22Rv1 (cell line): ENCODE results near the gene AP5B1.

ENCODE experiments used
- CTCF ChIP-seq: fragments of 450-650 bp; IDR thresholded peaks from 2 replicates; pipeline ENCODE4 v1.5.1; 2017; ENCODE audit warnings: mild to moderate bottlenecking
- ZFX ChIP-seq: fragments of 450-650 bp; IDR thresholded peaks from 2 replicates; pipeline ENCODE4 v1.6.1; 2017; ENCODE audit warnings: antibody characterized with exemption, borderline replicate concordance

GRCh38 chr11:65770951-65771567 is 9.7 kb downstream of the AP5B1 start:
- TF ChIP-seq CTCF (no peak), ZFX (no peak)
